H7 (cell line): ENCODE results near the gene VAPB. TPM values are rescaled to one million over a fixed set of nuclear protein-coding genes. Genes with fewer than 3 reads are reported as not detected.
"Not testable (repeated sequence)": the region's sequence is repeated elsewhere in the genome, so short reads cannot be mapped to it uniquely, and the experiment has no call there.

ENCODE experiments used
- DNase-seq: peaks from one replicate; pipeline ENCODE4 v3.0.0; 2012
- H3K27me3 ChIP-seq: 2 replicates; pipeline ENCODE4 v1.6.0; 2011; ENCODE audit warnings: mild to moderate bottlenecking, low read length; ENCODE audit not compliant: control insufficient read depth, insufficient read depth
- H3K36me3 ChIP-seq: replicated peaks from 2 replicates; pipeline ENCODE4 v1.5.1; 2011; ENCODE audit warnings: low read length; ENCODE audit not compliant: control insufficient read depth, insufficient read depth
- H3K4me3 ChIP-seq: 2 replicates; pipeline ENCODE4 v1.5.1; 2011; ENCODE audit warnings: low read depth, mild to moderate bottlenecking, control low read depth, low read length, moderate library complexity; ENCODE audit not compliant: insufficient read depth
- total RNA-seq: library from RNA; depleted of rRNA; stranded (reverse); fragments of >200 nt; shearing (Covaris generic); gene quantifications from 2 replicates; pipeline ENCODE4 v1.2.3, GENCODE V29; 2014

The VAPB gene
- total RNA-seq, 1 experiment from 2014 or later: 14.0 TPM

GRCh38 chr20:58372806-58373205 is 16.2 kb upstream of the VAPB start:
- peak; percentile 58 for DNase-seq
- Histone ChIP-seq H3K36me3 (no peaks in the 10 kb centered on the region), H3K27me3 (no peaks in the 10 kb centered on the region), H3K4me3 (no peak overlapping the region)

- DNase-seq: not testable (repeated sequence)
These were observed 15.7 kb upstream of the VAPB start for GRCh38 chr20:58373296-58373695.

GRCh38 chr20:58374027-58374850 is 14.8 kb upstream of the VAPB start:
- no peak for DNase-seq
- Histone ChIP-seq H3K36me3 (no peaks in the 10 kb centered on the region), H3K27me3 (no peaks in the 10 kb centered on the region), H3K4me3 (peak overlapping the region; percentile 21)

More at GRCh38 chr20:58373296-58373695, 15.7 kb upstream of the VAPB start:
- not testable (repeated sequence) for H3K27me3 ChIP-seq, H3K36me3 ChIP-seq, H3K4me3 ChIP-seq

- DNase-seq: peak; percentile 56
- Histone ChIP-seq H3K36me3 (no peaks in the 10 kb centered on the region), H3K27me3 (no peaks in the 10 kb centered on the region), H3K4me3 (peak overlapping the region; percentile 21)
These were observed 13.9 kb upstream of the VAPB start for GRCh38 chr20:58374906-58375758.

- H3K27me3 ChIP-seq: no peaks in the 10 kb centered on the region
- no peak for DNase-seq
- H3K36me3 ChIP-seq: no peaks in the 10 kb centered on the region
- no peak overlapping the region for H3K4me3 ChIP-seq
These were observed 13.2 kb upstream of the VAPB start for GRCh38 chr20:58375759-58376352.

GRCh38 chr20:58377017-58377416 is 12.0 kb upstream of the VAPB start:
- Histone ChIP-seq H3K4me3 (no peak overlapping the region), H3K27me3 (no peaks in the 10 kb centered on the region), H3K36me3 (no peaks in the 10 kb centered on the region)
- DNase-seq: no peak

- no peaks in the 10 kb centered on the region for H3K27me3 ChIP-seq
These were observed 11.1 kb upstream of the VAPB start for GRCh38 chr20:58377766-58378401.

GRCh38 chr20:58378704-58379103 is 10.3 kb upstream of the VAPB start:
- Histone ChIP-seq H3K36me3 (no peaks in the 10 kb centered on the region), H3K27me3 (no peaks in the 10 kb centered on the region), H3K4me3 (no peak overlapping the region)
- no peak for DNase-seq

More at GRCh38 chr20:58377766-58378401, 11.1 kb upstream of the VAPB start:
- Histone ChIP-seq H3K36me3 (no peaks in the 10 kb centered on the region), H3K4me3 (no peak overlapping the region)
- no peak for DNase-seq

- no peak for DNase-seq
- Histone ChIP-seq H3K27me3 (no peaks in the 10 kb centered on the region), H3K36me3 (no peaks in the 10 kb centered on the region), H3K4me3 (no peak overlapping the region)
These were observed 7.4 kb upstream of the VAPB start for GRCh38 chr20:58381627-58382026.

- DNase-seq: no peak
- Histone ChIP-seq H3K27me3 (no peaks in the 10 kb centered on the region), H3K4me3 (no peak overlapping the region), H3K36me3 (no peaks in the 10 kb centered on the region)
These were observed 6.9 kb upstream of the VAPB start for GRCh38 chr20:58382096-58382495.

- DNase-seq: no peak
- Histone ChIP-seq H3K36me3 (no peaks in the 10 kb centered on the region; the same call in 1 of the 2 replicates), H3K27me3 (no peaks in the 10 kb centered on the region), H3K4me3 (no peak overlapping the region)
These were observed 4.2 kb upstream of the VAPB start for GRCh38 chr20:58384821-58385220.

- DNase-seq: no peak
- Histone ChIP-seq H3K36me3 (peaks cover 3% of the 10 kb centered on the region; the same call in 1 of the 2 replicates), H3K4me3 (no peak overlapping the region), H3K27me3 (no peaks in the 10 kb centered on the region)
These were observed 914 bp upstream of the VAPB start for GRCh38 chr20:58388028-58388601.

- H3K36me3 ChIP-seq: peaks cover 3% of the 10 kb centered on the region; the same call in 1 of the 2 replicates
- peak; percentile 73 for DNase-seq
- H3K4me3 ChIP-seq: peak overlapping the region; percentile 79
- H3K27me3 ChIP-seq: no peaks in the 10 kb centered on the region
These were observed 417 bp downstream of the VAPB start for GRCh38 chr20:58389324-58389967.
